MM.1S (cell line): ENCODE results near the gene BHLHA15.

Experiments used
- CTCF ChIP-seq: fragments of 300-600 bp; sonication (generic); IDR thresholded peaks from 2 replicates; pipeline ENCODE4 v1.5.1; 2016; ENCODE audit warnings: antibody characterized with exemption, low read length, mixed read lengths
- EZH2 ChIP-seq: fragments of 300-600 bp; sonication (generic); optimal IDR thresholded peaks from 2 replicates; pipeline ENCODE3; 2017; ENCODE audit warnings: low read depth, mild to moderate bottlenecking, antibody characterized with exemption, low read length, mixed read lengths

GRCh38 chr7:98244871-98245270 is 33.6 kb downstream of the BHLHA15 start:
- no peak for TF ChIP-seq CTCF
- no peak for TF ChIP-seq EZH2
